ENCODE measurements around the gene CPSF3. TPM values are rescaled to one million over a fixed set of nuclear protein-coding genes. Genes with fewer than 3 reads are reported as not detected.

Gene CPSF3
- total and polyA plus RNA-seq, 2 donors (not counting 1 experiment from before 2014, with no cell fraction given): 13.0 to 28.4 TPM

DNA sequence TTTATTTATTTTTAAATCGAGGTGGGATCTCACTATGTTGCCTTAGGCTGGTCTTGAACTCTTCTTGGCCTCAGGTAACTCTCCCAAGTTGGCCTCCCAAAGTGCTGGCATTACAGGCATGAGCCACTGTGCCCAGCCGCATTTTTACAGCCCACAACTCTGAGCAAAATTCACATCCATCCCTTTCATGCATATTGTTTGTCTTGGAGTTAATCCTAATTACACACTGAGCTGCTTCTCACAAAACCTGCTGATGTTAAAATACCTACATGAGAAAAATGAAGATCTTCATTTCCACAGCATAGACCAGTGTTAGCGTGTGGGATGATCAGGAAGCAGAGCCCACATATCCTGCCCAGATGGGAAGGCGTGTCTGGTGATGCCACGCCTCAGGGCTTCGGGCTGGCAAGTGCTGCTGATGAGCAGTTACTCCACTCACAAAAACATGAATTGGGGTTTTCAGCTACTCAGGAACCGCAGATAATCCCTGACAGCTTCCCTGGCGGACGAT lies 14.8 kb upstream of the CPSF3 start:
- peaks cover 13 to 44% of the 10 kb centered on the region in 2 experiments for H3K36me3 ChIP-seq (replicated peaks in 1 of 2; ENCODE audit: control extremely low read depth in 1 of 2, control insufficient read depth in 1 of 2, extremely low read depth in 1 of 2, insufficient read depth in 2 of 2, low read length in 1 of 2)
- no peaks in the 10 kb centered on the region for H3K27me3 ChIP-seq (replicated peaks in 1 of 4; ENCODE audit: control extremely low read depth in 1 of 4, control insufficient read depth in 3 of 4, insufficient read depth in 4 of 4, low read length in 3 of 4)
- H3K27ac ChIP-seq (ENCODE audit: low read length in 2 of 2): no peak overlapping the region
- H3K79me2 ChIP-seq (ENCODE audit: control insufficient read depth, insufficient read depth, low read length): peaks cover under 1% of the 10 kb centered on the region
- no peak overlapping the region for H3K4me2 ChIP-seq (replicated peaks; ENCODE audit: low read depth, low read length, poor library complexity, severe bottlenecking)
- Mint-ChIP-seq H3K9me3 (ENCODE audit: insufficient read depth) (no peaks in the 10 kb centered on the region), H3K27me3 (no peaks in the 10 kb centered on the region), H3K4me3 (no peak overlapping the region), H3K4me1 (no peaks in the 10 kb centered on the region), H3K27ac (no peak overlapping the region)
- no peak overlapping the region for H3K4me3 ChIP-seq (ENCODE audit: control extremely low read depth in 1 of 5, extremely low read depth in 1 of 5, insufficient read depth in 1 of 5, low read depth in 2 of 5, low read length in 4 of 5)
- H3K9me3 ChIP-seq (ENCODE audit: control extremely low read depth in 1 of 3, control insufficient read depth in 2 of 3, insufficient read depth in 1 of 3, low read length in 2 of 3): no peaks in the 10 kb centered on the region
- intact Hi-C loops (cut with micrococcal nuclease): no loop called here
- WGBS (ENCODE audit: insufficient coverage): 87% methylated on average over 9 of the region's 9 CpGs
- H4K20me1 ChIP-seq (ENCODE audit: control insufficient read depth, insufficient read depth, low read length, poor library complexity, severe bottlenecking): no peaks in the 10 kb centered on the region
- DNase-seq (no peak), ATAC-seq (ENCODE audit: low read depth) (no peak)
- CTCF ChIA-PET: no interaction called here
- no peak for TF ChIP-seq EZH2 (IDR thresholded peaks at IDR 0.05; ENCODE audit: borderline replicate concordance, insufficient read depth, low read depth, low read length, poor library complexity, severe bottlenecking)
- TF ChIP-seq, protein P1, sequence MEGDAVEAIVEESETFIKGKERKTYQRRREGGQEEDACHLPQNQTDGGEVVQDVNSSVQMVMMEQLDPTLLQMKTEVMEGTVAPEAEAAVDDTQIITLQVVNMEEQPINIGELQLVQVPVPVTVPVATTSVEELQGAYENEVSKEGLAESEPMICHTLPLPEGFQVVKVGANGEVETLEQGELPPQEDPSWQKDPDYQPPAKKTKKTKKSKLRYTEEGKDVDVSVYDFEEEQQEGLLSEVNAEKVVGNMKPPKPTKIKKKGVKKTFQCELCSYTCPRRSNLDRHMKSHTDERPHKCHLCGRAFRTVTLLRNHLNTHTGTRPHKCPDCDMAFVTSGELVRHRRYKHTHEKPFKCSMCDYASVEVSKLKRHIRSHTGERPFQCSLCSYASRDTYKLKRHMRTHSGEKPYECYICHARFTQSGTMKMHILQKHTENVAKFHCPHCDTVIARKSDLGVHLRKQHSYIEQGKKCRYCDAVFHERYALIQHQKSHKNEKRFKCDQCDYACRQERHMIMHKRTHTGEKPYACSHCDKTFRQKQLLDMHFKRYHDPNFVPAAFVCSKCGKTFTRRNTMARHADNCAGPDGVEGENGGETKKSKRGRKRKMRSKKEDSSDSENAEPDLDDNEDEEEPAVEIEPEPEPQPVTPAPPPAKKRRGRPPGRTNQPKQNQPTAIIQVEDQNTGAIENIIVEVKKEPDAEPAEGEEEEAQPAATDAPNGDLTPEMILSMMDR (IDR thresholded peaks at IDR 0.05): no peak
- H3K4me1 ChIP-seq (ENCODE audit: control insufficient read depth in 2 of 2, insufficient read depth in 2 of 2, low read length in 2 of 2): peaks cover 0 to 3% of the 10 kb centered on the region in 2 donors
- POLR2A ChIA-PET: no interaction called here
- H3K9ac ChIP-seq (ENCODE audit: low read length): no peak overlapping the region
- no peak overlapping the region for H2AFZ ChIP-seq (ENCODE audit: insufficient read depth, low read depth, low read length, poor library complexity, severe bottlenecking)

DNA sequence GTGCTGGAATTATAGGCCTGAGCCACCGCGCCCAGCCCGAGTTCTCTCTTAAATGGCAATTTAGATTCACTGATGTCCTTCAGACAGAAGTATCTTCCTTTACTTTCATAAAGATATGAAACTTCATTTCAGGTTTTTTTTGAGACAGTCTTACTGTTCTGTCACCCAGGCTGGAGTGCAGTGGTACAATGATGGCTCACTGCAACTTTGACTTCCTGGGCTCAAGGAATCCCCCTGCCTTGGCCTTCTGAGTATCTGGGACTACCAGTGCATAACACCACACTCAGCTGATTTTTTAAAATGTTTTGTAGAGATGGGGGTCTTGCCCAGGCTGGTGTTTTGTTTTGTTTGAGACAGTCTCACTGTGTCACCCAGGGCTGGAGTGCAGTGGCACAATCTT lies 13.3 kb upstream of the CPSF3 start:
- no peak for ATAC-seq (ENCODE audit: low read depth)
- ChIA-PET POLR2A (no interaction called here), CTCF (no interaction called here)

More for the DNA sequence above, 13.3 kb upstream of the CPSF3 start:
- H3K4me1 Mint-ChIP-seq: no peaks in the 10 kb centered on the region
- no peak for DNase-seq
- no peaks in the 10 kb centered on the region for H3K27me3 Mint-ChIP-seq
- H3K36me3 ChIP-seq (replicated peaks in 1 of 2; ENCODE audit: control extremely low read depth in 1 of 2, control insufficient read depth in 1 of 2, extremely low read depth in 1 of 2, insufficient read depth in 2 of 2, low read length in 1 of 2): peaks cover 11 to 53% of the 10 kb centered on the region in 2 experiments
- peaks cover 0 to 3% of the 10 kb centered on the region in 2 donors for H3K4me1 ChIP-seq (ENCODE audit: control insufficient read depth in 2 of 2, insufficient read depth in 2 of 2, low read length in 2 of 2)
- no peak overlapping the region for H3K4me3 Mint-ChIP-seq
- H3K27me3 ChIP-seq (replicated peaks in 1 of 4; ENCODE audit: control extremely low read depth in 1 of 4, control insufficient read depth in 3 of 4, insufficient read depth in 4 of 4, low read length in 3 of 4): no peaks in the 10 kb centered on the region
- H3K4me3 ChIP-seq (ENCODE audit: control extremely low read depth in 1 of 5, extremely low read depth in 1 of 5, insufficient read depth in 1 of 5, low read depth in 2 of 5, low read length in 4 of 5): no peak overlapping the region
- H4K20me1 ChIP-seq (ENCODE audit: control insufficient read depth, insufficient read depth, low read length, poor library complexity, severe bottlenecking): no peaks in the 10 kb centered on the region
- intact Hi-C loops (cut with micrococcal nuclease): no loop called here
- no peak for TF ChIP-seq EZH2 (IDR thresholded peaks at IDR 0.05; ENCODE audit: borderline replicate concordance, insufficient read depth, low read depth, low read length, poor library complexity, severe bottlenecking)
- TF ChIP-seq, protein P1 (IDR thresholded peaks at IDR 0.05): no peak
- no peaks in the 10 kb centered on the region for H3K9me3 ChIP-seq (ENCODE audit: control extremely low read depth in 1 of 3, control insufficient read depth in 2 of 3, insufficient read depth in 1 of 3, low read length in 2 of 3)
- WGBS (ENCODE audit: insufficient coverage): no CpG with 5 or more reads among the region's 3 CpGs
- H3K27ac Mint-ChIP-seq: no peak overlapping the region
- no peaks in the 10 kb centered on the region for H3K9me3 Mint-ChIP-seq (ENCODE audit: insufficient read depth)
- H3K9ac ChIP-seq (ENCODE audit: low read length): no peak overlapping the region
- H2AFZ ChIP-seq (ENCODE audit: insufficient read depth, low read depth, low read length, poor library complexity, severe bottlenecking): no peak overlapping the region
- no peak overlapping the region for H3K4me2 ChIP-seq (replicated peaks; ENCODE audit: low read depth, low read length, poor library complexity, severe bottlenecking)
- H3K79me2 ChIP-seq (ENCODE audit: control insufficient read depth, insufficient read depth, low read length): peaks cover 10% of the 10 kb centered on the region
- peak overlapping the region in 1 of 2 donors; percentile 60 for H3K27ac ChIP-seq (ENCODE audit: low read length in 2 of 2)

Measured in B cell (primary cell).